SU-DHL-6 (cell line): ENCODE results near the gene SLC22A14.

Source experiments
- EZH2phosphoT487 ChIP-seq: fragments of 200-600 bp; sonication (generic), shearing (Covaris generic); conservative IDR thresholded peaks from 2 replicates; pipeline ENCODE4 v1.6.1; 2018; ENCODE audit warnings: mild to moderate bottlenecking, antibody characterized with exemption, low read length, moderate library complexity, mixed read lengths
- TF ChIP-seq, protein P1 (sequence below): fragments of 200-600 bp; sonication (generic); IDR thresholded peaks from one replicate; pipeline ENCODE4 v1.5.1; 2017; ENCODE audit warnings: antibody characterized with exemption, mild to moderate bottlenecking, low read length, moderate library complexity; ENCODE audit not compliant: insufficient read depth, poor library complexity, severe bottlenecking

DNA sequence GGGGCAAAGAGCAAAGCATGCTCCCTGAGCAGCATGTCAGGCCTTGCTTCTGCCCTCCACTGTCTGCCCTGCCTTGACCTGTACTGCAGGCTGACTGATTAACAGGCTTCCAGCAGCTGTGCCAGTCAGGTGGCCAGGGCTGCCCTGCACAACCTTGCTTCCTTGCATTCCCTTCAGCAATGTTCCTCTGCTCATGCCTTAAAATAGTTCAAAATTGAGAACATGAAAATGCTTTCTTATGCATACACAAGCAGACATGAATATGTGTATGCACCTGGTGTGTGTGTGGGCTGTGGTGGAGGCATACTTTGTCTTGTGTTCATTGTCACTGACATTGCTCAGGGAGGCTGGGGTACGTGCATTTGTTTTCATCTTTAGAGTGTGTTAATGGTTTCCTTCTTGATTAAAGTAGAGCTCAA is 17.7 kb upstream of the SLC22A14 start:
- TF ChIP-seq, protein P1, sequence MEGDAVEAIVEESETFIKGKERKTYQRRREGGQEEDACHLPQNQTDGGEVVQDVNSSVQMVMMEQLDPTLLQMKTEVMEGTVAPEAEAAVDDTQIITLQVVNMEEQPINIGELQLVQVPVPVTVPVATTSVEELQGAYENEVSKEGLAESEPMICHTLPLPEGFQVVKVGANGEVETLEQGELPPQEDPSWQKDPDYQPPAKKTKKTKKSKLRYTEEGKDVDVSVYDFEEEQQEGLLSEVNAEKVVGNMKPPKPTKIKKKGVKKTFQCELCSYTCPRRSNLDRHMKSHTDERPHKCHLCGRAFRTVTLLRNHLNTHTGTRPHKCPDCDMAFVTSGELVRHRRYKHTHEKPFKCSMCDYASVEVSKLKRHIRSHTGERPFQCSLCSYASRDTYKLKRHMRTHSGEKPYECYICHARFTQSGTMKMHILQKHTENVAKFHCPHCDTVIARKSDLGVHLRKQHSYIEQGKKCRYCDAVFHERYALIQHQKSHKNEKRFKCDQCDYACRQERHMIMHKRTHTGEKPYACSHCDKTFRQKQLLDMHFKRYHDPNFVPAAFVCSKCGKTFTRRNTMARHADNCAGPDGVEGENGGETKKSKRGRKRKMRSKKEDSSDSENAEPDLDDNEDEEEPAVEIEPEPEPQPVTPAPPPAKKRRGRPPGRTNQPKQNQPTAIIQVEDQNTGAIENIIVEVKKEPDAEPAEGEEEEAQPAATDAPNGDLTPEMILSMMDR = no peak
- TF ChIP-seq EZH2phosphoT487 = no peak
